GM18526 (cell line): ENCODE data around the gene ARHGAP10.

Experiments
- POLR2A ChIP-seq: IDR thresholded peaks from 3 replicates; pipeline ENCODE4 v1.6.1; 2011; ENCODE audit not compliant: insufficient read length; ENCODE audit errors: extremely low read depth

Gene ARHGAP10

GRCh38 chr4:147724468-147725201 lies 7.3 kb upstream of the ARHGAP10 start:
- TF ChIP-seq POLR2A = no peak

GRCh38 chr4:147725673-147726072 lies 6.2 kb upstream of the ARHGAP10 start:
- TF ChIP-seq POLR2A = no peak

GRCh38 chr4:147727476-147728028 lies 4.3 kb upstream of the ARHGAP10 start:
- no peak for TF ChIP-seq POLR2A

- TF ChIP-seq POLR2A = no peak
These were observed 1.6 kb upstream of the ARHGAP10 start for GRCh38 chr4:147730333-147730732.

- no peak for TF ChIP-seq POLR2A
These were observed 789 bp downstream of the ARHGAP10 start for GRCh38 chr4:147732518-147733235.

- no peak for TF ChIP-seq POLR2A
These were observed 1.9 kb downstream of the ARHGAP10 start for GRCh38 chr4:147733716-147734344.

- no peak for TF ChIP-seq POLR2A
These were observed 2.6 kb downstream of the ARHGAP10 start for GRCh38 chr4:147734496-147734895.

GRCh38 chr4:147735413-147736301 lies 3.8 kb downstream of the ARHGAP10 start:
- no peak for TF ChIP-seq POLR2A

- TF ChIP-seq POLR2A = no peak
These were observed 4.6 kb downstream of the ARHGAP10 start for GRCh38 chr4:147736458-147736857.

- no peak for TF ChIP-seq POLR2A
These were observed 5.7 kb downstream of the ARHGAP10 start for GRCh38 chr4:147737623-147738022.

GRCh38 chr4:147739239-147739823 lies 7.4 kb downstream of the ARHGAP10 start:
- TF ChIP-seq POLR2A = no peak

GRCh38 chr4:147740176-147740575 lies 8.3 kb downstream of the ARHGAP10 start:
- no peak for TF ChIP-seq POLR2A

- TF ChIP-seq POLR2A = no peak
These were observed 9.4 kb downstream of the ARHGAP10 start for GRCh38 chr4:147741190-147741788.
